ENCODE results near the gene MYO3A. TPM values are rescaled to one million over a fixed set of nuclear protein-coding genes. Genes with fewer than 3 reads are reported as not detected.

The MYO3A gene
- total RNA-seq, 1 experiment from 2014 or later: not detected

- Histone ChIP-seq H3F3A (ENCODE audit: insufficient read depth, low read depth) (no peaks in the 10 kb centered on the region), H3K27ac (no peak overlapping the region), H3K27me3 (ENCODE audit: insufficient read depth, low read depth) (no peaks in the 10 kb centered on the region), H3K4me1 (replicated peaks; ENCODE audit: insufficient read depth) (no peaks in the 10 kb centered on the region), H3K4me3 (no peak overlapping the region), H3K4me2 (no peak overlapping the region), H4K20me1 (ENCODE audit: insufficient read depth) (no peaks in the 10 kb centered on the region), H3K79me2 (ENCODE audit: low read depth) (no peaks in the 10 kb centered on the region), H2AFZ (no peak overlapping the region), H3K9me2 (ENCODE audit: insufficient read depth) (no peaks in the 10 kb centered on the region), H3K9me3 (ENCODE audit: insufficient read depth, low read depth) (no peaks in the 10 kb centered on the region), H3K36me3 (ENCODE audit: low read depth) (no peaks in the 10 kb centered on the region)
- no peak for TF ChIP-seq EZH2 (IDR thresholded peaks at IDR 0.05; ENCODE audit: low read depth)
- TF ChIP-seq CTCF (conservative IDR thresholded peaks at IDR 0.05): no peak
- ChIA-PET CTCF (no interaction called here), POLR2A (ENCODE audit: unreplicated experiment) (no interaction called here)
- BruUV-seq (replicated peaks): no TSS peak
- DNase-seq: no peak
- intact Hi-C loops (cut with micrococcal nuclease; ENCODE audit: unreplicated experiment): no loop called here
These were observed 20.8 kb downstream of the MYO3A start for GRCh38 chr10:25954851-25955250.

- Histone ChIP-seq H3K4me2 (no peak overlapping the region), H3K79me2 (ENCODE audit: low read depth) (no peaks in the 10 kb centered on the region), H3K9me3 (ENCODE audit: insufficient read depth, low read depth) (no peaks in the 10 kb centered on the region), H3K27me3 (ENCODE audit: insufficient read depth, low read depth) (no peaks in the 10 kb centered on the region), H2AFZ (no peak overlapping the region), H3K9me2 (ENCODE audit: insufficient read depth) (no peaks in the 10 kb centered on the region), H3K4me3 (no peak overlapping the region), H3K36me3 (ENCODE audit: low read depth) (no peaks in the 10 kb centered on the region), H3F3A (ENCODE audit: insufficient read depth, low read depth) (no peaks in the 10 kb centered on the region), H4K20me1 (ENCODE audit: insufficient read depth) (no peaks in the 10 kb centered on the region), H3K27ac (no peak overlapping the region), H3K4me1 (replicated peaks; ENCODE audit: insufficient read depth) (no peaks in the 10 kb centered on the region)
- ChIA-PET POLR2A (ENCODE audit: unreplicated experiment) (no interaction called here), CTCF (no interaction called here)
- BruUV-seq (replicated peaks): no TSS peak
- no peak for DNase-seq
- intact Hi-C loops (cut with micrococcal nuclease; ENCODE audit: unreplicated experiment): no loop called here
- TF ChIP-seq EZH2 (IDR thresholded peaks at IDR 0.05; ENCODE audit: low read depth) (no peak), CTCF (conservative IDR thresholded peaks at IDR 0.05) (no peak)
These were observed 25.7 kb downstream of the MYO3A start for GRCh38 chr10:25959540-25960232.

GRCh38 chr10:25965584-25965983 lies 31.6 kb downstream of the MYO3A start:
- Histone ChIP-seq H3K27me3 (ENCODE audit: insufficient read depth, low read depth) (no peaks in the 10 kb centered on the region), H2AFZ (no peak overlapping the region), H3K9me2 (ENCODE audit: insufficient read depth) (no peaks in the 10 kb centered on the region), H3K4me1 (replicated peaks; ENCODE audit: insufficient read depth) (no peaks in the 10 kb centered on the region), H4K20me1 (ENCODE audit: insufficient read depth) (no peaks in the 10 kb centered on the region), H3K79me2 (ENCODE audit: low read depth) (no peaks in the 10 kb centered on the region), H3K9me3 (ENCODE audit: insufficient read depth, low read depth) (no peaks in the 10 kb centered on the region), H3K4me2 (no peak overlapping the region), H3F3A (ENCODE audit: insufficient read depth, low read depth) (no peaks in the 10 kb centered on the region), H3K36me3 (ENCODE audit: low read depth) (no peaks in the 10 kb centered on the region), H3K4me3 (no peak overlapping the region), H3K27ac (no peak overlapping the region)
- intact Hi-C loops (cut with micrococcal nuclease; ENCODE audit: unreplicated experiment): no loop called here
- no TSS peak for BruUV-seq (replicated peaks)
- ChIA-PET POLR2A (ENCODE audit: unreplicated experiment) (no interaction called here), CTCF (no interaction called here)
- TF ChIP-seq EZH2 (IDR thresholded peaks at IDR 0.05; ENCODE audit: low read depth): no peak
- no peak for TF ChIP-seq CTCF (conservative IDR thresholded peaks at IDR 0.05)
- DNase-seq: no peak

Data from PC-9 (cell line).